Activated B cell treated with CpG ODN at 0.5 μM for 24 hours (primary cell): ENCODE measurements around the gene ZMYND8. TPM values are rescaled to one million over a fixed set of nuclear protein-coding genes. Genes with fewer than 3 reads are reported as not detected.

ENCODE experiments used
- ATAC-seq: fragments of 200-7000 bp; cut with Tn5 transposase; one replicate; pipeline ENCODE4 v1.10.0; 2021; ENCODE audit warnings: low read depth, mild to moderate bottlenecking, moderate library complexity
- CTCF ChIA-PET: fragments of 350-600 bp; sonication (Branson Sonifier 250); formaldehyde crosslinking; loops from one replicate; lab custom pipeline; 2021; ENCODE audit warnings: antibody characterized with exemption; lab: Charles Lee
- POLR2A ChIA-PET: fragments of 350-600 bp; sonication (Branson Sonifier 250); formaldehyde crosslinking; loops from one replicate; lab custom pipeline; 2021; ENCODE audit warnings: antibody characterized with exemption; lab: Charles Lee
- DNase-seq: peaks from one replicate; pipeline ENCODE4 v3.0.0; 2022
- H3K27ac Mint-ChIP-seq: one replicate; pipeline ENCODE4 v1.8.0; 2020; ENCODE audit warnings: mixed read lengths
- H3K27me3 Mint-ChIP-seq: one replicate; pipeline ENCODE4 v1.8.0; 2021; ENCODE audit warnings: mixed read lengths
- H3K36me3 Mint-ChIP-seq: one replicate; pipeline ENCODE4 v1.8.0; 2021; ENCODE audit warnings: low read depth, mixed read lengths
- H3K4me1 Mint-ChIP-seq: one replicate; pipeline ENCODE4 v1.8.0; 2021; ENCODE audit warnings: mixed read lengths
- H3K4me3 Mint-ChIP-seq: one replicate; pipeline ENCODE4 v1.8.0; 2020; ENCODE audit warnings: mild to moderate bottlenecking, mixed read lengths
- H3K9me3 Mint-ChIP-seq: one replicate; pipeline ENCODE4 v1.8.0; 2020; ENCODE audit warnings: mixed read lengths
- CTCF ChIP-seq: fragments of 200-600 bp; IDR thresholded peaks from one replicate; pipeline ENCODE4 v1.8.0; 2022; ENCODE audit warnings: antibody characterized with exemption, mild to moderate bottlenecking
- intact Hi-C: fragments of 100-400 bp; cut with micrococcal nuclease; formaldehyde crosslinking; loops from one replicate; pipeline ENCODE4 v1.15.1; 2024
- total RNA-seq: library from RNA; stranded (reverse); gene quantifications from 2 replicates; pipeline ENCODE4 v1.2.3, GENCODE V29; 2022

The ZMYND8 gene
- total RNA-seq, 1 donor from 2014 or later = 42.6 TPM

- Mint-ChIP-seq H3K27me3 (no peaks in the 10 kb centered on the region), H3K36me3 (no peaks in the 10 kb centered on the region), H3K9me3 (no peaks in the 10 kb centered on the region), H3K4me1 (no peaks in the 10 kb centered on the region), H3K4me3 (no peak overlapping the region), H3K27ac (no peak overlapping the region)
- ChIA-PET CTCF (no interaction called here), POLR2A (no interaction called here)
- DNase-seq = no peak
- no peak for ATAC-seq
- TF ChIP-seq CTCF = no peak
- intact Hi-C loops = no loop called here
Observed at GRCh38 chr20:47161411-47161810, 195.1 kb downstream of the ZMYND8 start.

DNA sequence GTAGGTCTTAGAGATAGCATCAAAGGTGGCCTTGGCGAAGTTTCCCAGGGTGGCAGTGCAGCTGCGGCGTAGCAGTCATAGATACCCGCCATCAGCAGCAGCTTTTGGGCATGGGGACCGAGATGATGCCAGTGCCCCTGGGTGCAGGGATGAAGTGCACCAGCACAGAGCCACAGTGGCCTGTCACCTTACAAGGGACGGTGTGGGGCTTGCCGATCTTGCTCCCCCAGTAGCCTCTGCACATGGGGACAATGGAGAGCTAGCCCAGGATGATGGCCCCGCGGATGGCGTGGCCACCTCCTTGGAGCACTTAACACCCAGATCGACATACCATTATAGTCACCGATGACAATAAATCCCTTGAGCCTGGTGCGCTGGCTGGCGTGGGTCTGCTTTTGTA lies 195.5 kb downstream of the ZMYND8 start:
- Mint-ChIP-seq H3K9me3 (no peaks in the 10 kb centered on the region), H3K36me3 (no peaks in the 10 kb centered on the region), H3K27ac (no peak overlapping the region), H3K27me3 (no peaks in the 10 kb centered on the region), H3K4me3 (no peak overlapping the region), H3K4me1 (no peaks in the 10 kb centered on the region)
- ATAC-seq = no peak
- DNase-seq = no peak
- ChIA-PET CTCF (no interaction called here), POLR2A (no interaction called here)
- intact Hi-C loops = no loop called here
- no peak for TF ChIP-seq CTCF

DNA sequence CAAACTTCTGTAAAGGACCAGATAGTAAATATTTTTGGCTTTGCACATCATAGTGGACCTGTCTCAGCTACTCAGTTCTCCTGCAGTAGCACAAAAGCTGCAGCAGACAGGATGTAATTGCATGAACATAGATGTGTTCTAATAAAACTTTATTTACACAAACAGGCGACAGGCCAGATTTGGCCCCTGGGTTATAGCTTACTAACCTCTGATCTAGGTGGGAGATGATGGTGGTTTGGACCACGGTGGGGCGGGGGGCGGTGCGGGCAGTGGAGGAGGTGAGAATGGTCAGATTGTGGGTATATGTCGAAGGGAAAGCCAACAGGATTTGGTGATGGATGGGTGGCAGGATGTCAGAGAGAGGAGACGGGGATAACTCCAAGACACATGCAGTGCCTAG lies 196.3 kb downstream of the ZMYND8 start:
- H3K9me3 Mint-ChIP-seq = no peaks in the 10 kb centered on the region
- no peaks in the 10 kb centered on the region for H3K27me3 Mint-ChIP-seq
- ChIA-PET CTCF (no interaction called here), POLR2A (no interaction called here)
- H3K27ac Mint-ChIP-seq = no peak overlapping the region
- H3K36me3 Mint-ChIP-seq = no peaks in the 10 kb centered on the region
- no peak for TF ChIP-seq CTCF
- H3K4me3 Mint-ChIP-seq = no peak overlapping the region
- ATAC-seq = no peak
- intact Hi-C loops = no loop called here
- no peak for DNase-seq
- no peaks in the 10 kb centered on the region for H3K4me1 Mint-ChIP-seq

Other genes with a start within 250 kb of the ZMYND8 start
- 186 and 187 TPM in 2 replicates for gene NCOA3, start 145.2 kb upstream of the ZMYND8 start, total RNA-seq